HepG2 (cell line): ENCODE data around the gene SYNGR1. TPM values are rescaled to one million over a fixed set of nuclear protein-coding genes. Genes with fewer than 3 reads are reported as not detected.

ENCODE experiments used
- ATAC-seq: fragments of 200-7000 bp; cut with Tn5 transposase; 3 replicates; pipeline ENCODE4 v1.9.1; 2020; ENCODE audit warnings: mild to moderate bottlenecking, moderate library complexity
- BruUV-seq: library from RNA; stranded (reverse); fragments of 400-500 nt; replicated peaks from 2 replicates; lab custom pipeline; 2021; lab: Mats Ljungman, UMichigan
- CTCF ChIA-PET: fragments of 300-600 bp; formaldehyde crosslinking; extraction: SDS; loops from one replicate; lab custom pipeline; 2021; ENCODE audit warnings: low total read pairs, inconsistent platforms, low intra/inter-chr PET ratio; lab: Yijun Ruan, JAX
- POLR2A ChIA-PET: fragments of 350-600 bp; sonication (Branson Sonifier 250); formaldehyde crosslinking; loops from one replicate; lab custom pipeline; 2020; ENCODE audit warnings: antibody characterized with exemption, inconsistent platforms; lab: Yijun Ruan, JAX
- DNase-seq: peaks from one replicate; pipeline ENCODE4 v3.0.0-alpha.2; 2015; ENCODE audit warnings: low spot score
- FAIRE-seq: peaks from 3 replicates; lab custom pipeline; 2011; peaks lifted over from hg19 to GRCh38; lab: Jason Lieb, UNC
- H2AFZ ChIP-seq: one replicate; pipeline ENCODE4 v1.6.1; 2011; ENCODE audit warnings: low read length, inconsistent platforms
- H3K27ac ChIP-seq: fragments of 300-600 bp; 3 replicates; pipeline ENCODE4 v1.8.0; 2011; ENCODE audit warnings: mixed run types, mild to moderate bottlenecking, mixed read lengths, low read length, inconsistent platforms; ENCODE audit not compliant: insufficient read depth; ENCODE audit errors: extremely low read length
- H3K27me3 ChIP-seq, 2 experiments: fragments of 200-600 bp in 1 of 2; 2 replicates in 1 of 2; 3 replicates in 1 of 2; pipeline versions ENCODE4 v1.6.0 to v1.8.0; 2011; ENCODE audit warnings: low read length in 2 of 2, mild to moderate bottlenecking in 2 of 2, moderate library complexity in 2 of 2, inconsistent platforms in 1 of 2; ENCODE audit not compliant: insufficient read depth in 2 of 2, control insufficient read depth in 1 of 2
- H3K36me3 ChIP-seq, 2 experiments: fragments of 200-600 bp in 1 of 2; replicated peaks in 1 of 2; 2 replicates in 1 of 2; 3 replicates in 1 of 2; pipeline versions ENCODE4 v1.5.1 to v1.8.0; 2011; ENCODE audit warnings: low read length in 2 of 2, inconsistent platforms in 1 of 2; ENCODE audit not compliant: insufficient read depth in 2 of 2, control insufficient read depth in 1 of 2
- H3K4me1 ChIP-seq: 2 replicates; pipeline ENCODE4 v1.5.1; 2012; ENCODE audit warnings: low read length, inconsistent platforms; ENCODE audit not compliant: insufficient read depth
- H3K4me2 ChIP-seq: 2 replicates; pipeline ENCODE4 v1.6.0; 2011; ENCODE audit warnings: low read depth, low read length, inconsistent platforms
- H3K4me3 ChIP-seq, 3 experiments: fragments of 200-600 bp in 1 of 3; sonication (generic), shearing (Covaris generic) in 1 of 3; replicated peaks in 1 of 3; 2 replicates each; pipeline ENCODE4 v1.5.1; 2011 to 2016; ENCODE audit warnings: low read length in 3 of 3, inconsistent platforms in 2 of 3, low read depth in 2 of 3, mild to moderate bottlenecking in 2 of 3, control low read depth in 1 of 3, mixed read lengths in 1 of 3; ENCODE audit not compliant: insufficient read depth in 1 of 3
- H3K79me2 ChIP-seq: one replicate; pipeline ENCODE4 v1.6.1; 2011; ENCODE audit warnings: low read length, inconsistent platforms; ENCODE audit not compliant: insufficient read depth
- H3K9ac ChIP-seq: 2 replicates; pipeline ENCODE4 v1.6.0; 2011; ENCODE audit warnings: mild to moderate bottlenecking, low read depth, low read length, inconsistent platforms; ENCODE audit not compliant: insufficient read depth
- H3K9me3 ChIP-seq: 2 replicates; pipeline ENCODE4 v1.5.1; 2012; ENCODE audit warnings: mild to moderate bottlenecking, low read length
- H4K20me1 ChIP-seq: 2 replicates; pipeline ENCODE4 v1.6.0; 2011; ENCODE audit warnings: inconsistent platforms, mild to moderate bottlenecking, low read length, moderate library complexity; ENCODE audit not compliant: insufficient read depth
- MXD4 ChIP-seq: IDR thresholded peaks from 2 replicates; pipeline ENCODE4 v1.6.1; 2016; ENCODE audit warnings: mild to moderate bottlenecking, missing biosample characterization, missing genetic modification reagents
- MXI1 ChIP-seq: IDR thresholded peaks from 3 replicates; pipeline ENCODE4 v1.6.1; 2012; ENCODE audit warnings: low read depth, low read length, inconsistent platforms, borderline replicate concordance
- PRPF4 ChIP-seq: fragments of 200-400 bp; formaldehyde crosslinking; IDR thresholded peaks from 2 replicates; pipeline ENCODE4 v1.6.1; 2016; ENCODE audit warnings: low read length, low read depth; ENCODE audit not compliant: poor library complexity, severe bottlenecking
- RFX1 ChIP-seq: fragments of 450-650 bp; IDR thresholded peaks from 2 replicates; pipeline ENCODE4 v1.6.1; 2017
- SIX4 ChIP-seq: sonication (generic); formaldehyde crosslinking; IDR thresholded peaks from 2 replicates; pipeline ENCODE4 v1.4.0; 2020; ENCODE audit warnings: missing genetic modification reagents
- ZNF143 ChIP-seq: sonication (generic); formaldehyde crosslinking; IDR thresholded peaks from 2 replicates; pipeline ENCODE4 v1.4.0; 2020; ENCODE audit warnings: missing genetic modification reagents
- ZNF570 ChIP-seq: sonication (generic); formaldehyde crosslinking; IDR thresholded peaks from 2 replicates; pipeline ENCODE4 v1.4.0; 2020; ENCODE audit warnings: mild to moderate bottlenecking, missing genetic modification reagents, borderline replicate concordance
- ZNF766 ChIP-seq: sonication (generic); formaldehyde crosslinking; IDR thresholded peaks from 2 replicates; pipeline ENCODE4 v1.5.0; 2020; ENCODE audit warnings: missing genetic modification reagents, borderline replicate concordance
- WGBS: methylation state at CpG from one replicate; pipeline ENCODE4 v1.1.6; 2017; ENCODE audit warnings: low lambda C conversion rate; 5-methylcytosine and 5-hydroxymethylcytosine counted together
- in situ Hi-C: cut with HindIII; loops from 2 replicates; pipeline ENCODE4 v1.10.0; 2017; ENCODE audit warnings: low pct_unique_long_range_greater_than_20kb; ENCODE audit not compliant: extremely low pct_ligation_motif_present
- intact Hi-C: fragments of 100-400 bp; cut with micrococcal nuclease; formaldehyde crosslinking; loops from one replicate; pipeline ENCODE4 v1.10.0; 2022; ENCODE audit not compliant: unreplicated experiment
- polyA plus RNA-seq, 8 experiments: library from polyadenylated mRNA; depleted of rRNA in 3 of 8; stranded (reverse) in 7 of 8; unstranded in 1 of 8; fragments of >200 nt; fragmentation: Illumina TruSeq in 4 of 8; extraction: Trizol in 4 of 8; gene quantifications; 2 replicates each; pipeline versions ENCODE4 v1.2.1 to v1.2.3, GENCODE V29; 2011 to 2016; ENCODE audit warnings: low read depth in 4 of 8, missing spikeins in 1 of 8, mixed read lengths in 1 of 8; ENCODE audit not compliant: insufficient read depth in 1 of 8
- total RNA-seq, 5 experiments: library from RNA; depleted of rRNA; stranded (reverse); fragments of >200 nt; fragmentation: Illumina TruSeq; extraction: Trizol; gene quantifications; 2 replicates each; pipeline ENCODE4 v1.2.3, GENCODE V29; 2016; ENCODE audit warnings: low read depth in 1 of 5
- TF ChIP-seq, protein P1 (sequence below): sonication (generic); formaldehyde crosslinking; IDR thresholded peaks from 2 replicates; pipeline ENCODE4 v1.8.1; 2023; ENCODE audit warnings: mild to moderate bottlenecking, missing genetic modification reagents, borderline replicate concordance
- TF ChIP-seq, protein P2 (sequence below): sonication (generic); formaldehyde crosslinking; IDR thresholded peaks from 2 replicates; pipeline ENCODE4 v1.4.0; 2020; ENCODE audit warnings: missing genetic modification reagents, borderline replicate concordance

SYNGR1 gene
- total and polyA plus RNA-seq, 2 of the 13 experiments (the other 11 are each of a cell fraction or from before 2014, with no cell fraction given), result 0.27 to 2.7 TPM

DNA sequence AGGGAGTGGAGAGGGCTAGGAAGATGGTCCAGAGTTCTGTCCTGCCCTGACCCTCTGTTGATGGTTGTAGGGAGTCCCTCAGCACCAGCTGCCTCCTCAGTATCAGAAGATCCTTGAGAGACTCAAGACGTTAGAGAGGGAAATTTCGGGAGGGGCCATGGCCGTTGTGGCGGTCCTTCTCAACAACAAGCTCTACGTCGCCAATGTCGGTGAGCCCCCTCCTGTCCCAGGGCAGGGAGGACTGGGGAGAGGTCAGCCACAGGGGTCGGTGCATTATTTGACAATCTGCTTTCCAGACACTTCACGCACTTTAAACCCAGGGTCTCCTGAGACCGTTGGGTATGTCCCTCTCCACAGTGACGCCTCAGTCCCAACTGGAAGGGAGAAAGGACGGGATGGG is 67.8 kb downstream of the SYNGR1 start:
- DNase-seq (no peak), ATAC-seq (no peak), FAIRE-seq (no peak)
- Histone ChIP-seq H3K27ac (no peak overlapping the region), H3K9ac (no peak overlapping the region), H3K4me1 (no peaks in the 10 kb centered on the region), H4K20me1 (no peaks in the 10 kb centered on the region), H3K27me3 (no peaks in the 10 kb centered on the region), H3K36me3 (peaks cover 27 to 62% of the 10 kb centered on the region in 2 experiments), H2AFZ (no peak overlapping the region), H3K79me2 (no peaks in the 10 kb centered on the region), H3K4me2 (no peak overlapping the region), H3K4me3 (no peak overlapping the region), H3K9me3 (no peaks in the 10 kb centered on the region)
- CTCF ChIA-PET, result no interaction called here
- in situ Hi-C loops (no loop called here), intact Hi-C loops (no loop called here)
- no peak for TF ChIP-seq ZNF766
- no peak for TF ChIP-seq MXI1
- no peak for TF ChIP-seq RFX1
- TF ChIP-seq PRPF4, result no peak
- no peak for TF ChIP-seq ZNF570
- TF ChIP-seq, protein P1, sequence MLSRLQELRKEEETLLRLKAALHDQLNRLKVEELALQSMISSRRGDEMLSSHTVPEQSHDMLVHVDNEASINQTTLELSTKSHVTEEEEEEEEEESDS (CRISPR knock-in tag), result no peak
- TF ChIP-seq ZNF143, result no peak
- TF ChIP-seq, protein P2, sequence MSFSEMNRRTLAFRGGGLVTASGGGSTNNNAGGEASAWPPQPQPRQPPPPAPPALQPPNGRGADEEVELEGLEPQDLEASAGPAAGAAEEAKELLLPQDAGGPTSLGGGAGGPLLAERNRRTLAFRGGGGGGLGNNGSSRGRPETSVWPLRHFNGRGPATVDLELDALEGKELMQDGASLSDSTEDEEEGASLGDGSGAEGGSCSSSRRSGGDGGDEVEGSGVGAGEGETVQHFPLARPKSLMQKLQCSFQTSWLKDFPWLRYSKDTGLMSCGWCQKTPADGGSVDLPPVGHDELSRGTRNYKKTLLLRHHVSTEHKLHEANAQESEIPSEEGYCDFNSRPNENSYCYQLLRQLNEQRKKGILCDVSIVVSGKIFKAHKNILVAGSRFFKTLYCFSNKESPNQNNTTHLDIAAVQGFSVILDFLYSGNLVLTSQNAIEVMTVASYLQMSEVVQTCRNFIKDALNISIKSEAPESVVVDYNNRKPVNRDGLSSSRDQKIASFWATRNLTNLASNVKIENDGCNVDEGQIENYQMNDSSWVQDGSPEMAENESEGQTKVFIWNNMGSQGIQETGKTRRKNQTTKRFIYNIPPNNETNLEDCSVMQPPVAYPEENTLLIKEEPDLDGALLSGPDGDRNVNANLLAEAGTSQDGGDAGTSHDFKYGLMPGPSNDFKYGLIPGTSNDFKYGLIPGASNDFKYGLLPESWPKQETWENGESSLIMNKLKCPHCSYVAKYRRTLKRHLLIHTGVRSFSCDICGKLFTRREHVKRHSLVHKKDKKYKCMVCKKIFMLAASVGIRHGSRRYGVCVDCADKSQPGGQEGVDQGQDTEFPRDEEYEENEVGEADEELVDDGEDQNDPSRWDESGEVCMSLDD, result no peak
- no peak for TF ChIP-seq MXD4 (CRISPR knock-in tag)
- TF ChIP-seq SIX4 (CRISPR knock-in tag), result no peak
- WGBS, result 94% methylated on average over 12 of the region's 12 CpGs
- POLR2A ChIA-PET, result no interaction called here
- BruUV-seq, result no TSS peak
